Panc1 (cell line): ENCODE results near the gene SBF2. TPM values are rescaled to one million over a fixed set of nuclear protein-coding genes. Genes with fewer than 3 reads are reported as not detected.

Experiments used
- ATAC-seq: fragments of 200-7000 bp; cut with Tn5 transposase; 2 replicates; pipeline ENCODE4 v1.9.1; 2020; ENCODE audit warnings: mild to moderate bottlenecking, moderate library complexity
- BruUV-seq: library from RNA; stranded (reverse); fragments of 400-500 nt; replicated peaks from 2 replicates; lab custom pipeline; 2021; lab: Mats Ljungman, UMichigan
- CTCF ChIA-PET: fragments of 300-600 bp; sonication (Branson Sonifier 250); formaldehyde crosslinking; loops from one replicate; lab custom pipeline; 2022; ENCODE audit warnings: antibody characterized with exemption; lab: Charles Lee
- POLR2A ChIA-PET: fragments of 300-600 bp; sonication (Branson Sonifier 250); formaldehyde crosslinking; loops from one replicate; lab custom pipeline; 2022; ENCODE audit warnings: antibody characterized with exemption; lab: Charles Lee
- DNase-seq: peaks from one replicate; pipeline ENCODE4 v3.0.0-alpha.2; 2010; ENCODE audit warnings: low read depth, low spot score
- H3K27ac ChIP-seq: 2 replicates; pipeline ENCODE4 v1.5.1; 2011; ENCODE audit warnings: mild to moderate bottlenecking, low read length, inconsistent platforms
- H3K27me3 ChIP-seq: fragments of 200-500 bp; sonication (Bioruptor generic); 2 replicates; pipeline ENCODE4 v1.6.0; 2014; ENCODE audit warnings: low read length, inconsistent platforms; ENCODE audit not compliant: control insufficient read depth, insufficient read depth
- H3K36me3 ChIP-seq: fragments of 200-500 bp; sonication (Bioruptor generic); 2 replicates; pipeline ENCODE4 v1.5.1; 2014; ENCODE audit warnings: inconsistent platforms, mild to moderate bottlenecking, low read length, moderate library complexity; ENCODE audit not compliant: control insufficient read depth, insufficient read depth
- H3K4me1 ChIP-seq: 2 replicates; pipeline ENCODE4 v1.5.1; 2011; ENCODE audit warnings: inconsistent platforms, mild to moderate bottlenecking, low read length, moderate library complexity; ENCODE audit not compliant: control insufficient read depth, insufficient read depth
- H3K4me3 ChIP-seq, 2 experiments: 2 replicates each; pipeline ENCODE4 v1.5.1; 2011 to 2012; ENCODE audit warnings: low read depth in 2 of 2, low read length in 2 of 2, mild to moderate bottlenecking in 2 of 2, inconsistent platforms in 1 of 2, moderate library complexity in 1 of 2
- H3K9me3 ChIP-seq: fragments of 200-500 bp; sonication (Bioruptor generic); 2 replicates; pipeline ENCODE4 v1.5.1; 2014; ENCODE audit warnings: low read depth, mild to moderate bottlenecking, inconsistent platforms, low read length, moderate library complexity; ENCODE audit not compliant: control insufficient read depth, insufficient read depth
- POLR2AphosphoS5 ChIP-seq: IDR thresholded peaks from 2 replicates; pipeline ENCODE4 v1.6.1; 2012; ENCODE audit warnings: mild to moderate bottlenecking, low read depth, low read length, moderate library complexity
- SIN3A ChIP-seq: IDR thresholded peaks from 2 replicates; pipeline ENCODE4 v1.6.1; 2012; ENCODE audit warnings: low read depth, mild to moderate bottlenecking, low read length, moderate library complexity, borderline replicate concordance; ENCODE audit not compliant: insufficient read depth
- TCF7L2 ChIP-seq: IDR thresholded peaks from 2 replicates; pipeline ENCODE4 v1.6.1; 2011; ENCODE audit warnings: mild to moderate bottlenecking, low read depth, low read length, inconsistent platforms
- in situ Hi-C: cut with HindIII; loops from 2 replicates; pipeline ENCODE4 v1.10.0; 2016; ENCODE audit warnings: low sequenced_read_pairs, low pct_unique_long_range_greater_than_20kb
- intact Hi-C: fragments of 100-400 bp; cut with micrococcal nuclease; formaldehyde crosslinking; loops from one replicate; pipeline ENCODE4 v1.10.0; 2022; ENCODE audit not compliant: unreplicated experiment
- total RNA-seq: library from RNA; stranded (reverse); gene quantifications from one replicate; pipeline ENCODE4 v1.2.1, GENCODE V29; 2021; ENCODE audit not compliant: unreplicated experiment
- TF ChIP-seq, protein P1 (sequence below), 2 experiments: IDR thresholded peaks; 2 replicates each; pipeline ENCODE4 v1.6.1; 2011 to 2012; ENCODE audit warnings: low read depth in 2 of 2, control low read depth in 1 of 2, low read length in 1 of 2, mild to moderate bottlenecking in 1 of 2, moderate library complexity in 1 of 2; ENCODE audit not compliant: insufficient read depth in 1 of 2
- TF ChIP-seq, protein P2 (sequence below): fragments of 450-650 bp; IDR thresholded peaks from 2 replicates; pipeline ENCODE4 v1.5.1; 2017; ENCODE audit warnings: mild to moderate bottlenecking

Gene SBF2
- total RNA-seq, 1 experiment from 2014 or later: 65.0 TPM

DNA sequence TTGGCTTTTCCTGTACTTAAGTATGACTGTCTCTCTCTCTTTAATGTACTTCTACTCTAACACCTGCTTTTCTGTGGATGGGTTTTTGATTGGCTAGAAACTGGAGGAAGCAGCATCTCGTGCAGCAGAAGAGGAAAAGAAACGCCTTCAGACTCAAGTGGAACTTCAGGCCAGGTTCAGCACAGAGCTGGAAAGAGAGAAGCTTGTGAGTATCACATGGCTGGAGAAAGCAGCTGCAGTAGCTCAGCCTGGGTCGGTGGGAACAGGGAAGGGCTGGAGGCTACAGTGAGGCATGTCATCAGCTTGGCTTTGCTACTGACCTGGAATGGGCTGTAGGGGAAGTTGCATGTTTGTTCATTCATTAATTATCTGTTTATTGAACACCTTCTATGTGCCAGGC lies 555.9 kb downstream of the SBF2 start:
- Histone ChIP-seq H3K27me3 (no peaks in the 10 kb centered on the region), H3K27ac (no peak overlapping the region), H3K4me3 (no peak overlapping the region), H3K4me1 (peaks cover 21% of the 10 kb centered on the region), H3K36me3 (peaks cover 35% of the 10 kb centered on the region), H3K9me3 (peaks cover 22% of the 10 kb centered on the region; the same call in 1 of the 2 replicates)
- no TSS peak for BruUV-seq
- ChIA-PET POLR2A (no interaction called here), CTCF (interaction anchor here (0.5 to 1.6 kb wide), 3 partner anchors 10 to 44 kb away, joined by 3 to 4 read pairs (median 3); no protein-coding TSS in a partner anchor)
- in situ Hi-C loops: no loop called here
- intact Hi-C loops: no loop called here
- DNase-seq: no peak
- peak; percentile 56; the same call in 1 of the 2 replicates for ATAC-seq
- no peak for TF ChIP-seq POLR2AphosphoS5
- no peak for TF ChIP-seq TCF7L2
- TF ChIP-seq SIN3A: no peak
- TF ChIP-seq, protein P1, sequence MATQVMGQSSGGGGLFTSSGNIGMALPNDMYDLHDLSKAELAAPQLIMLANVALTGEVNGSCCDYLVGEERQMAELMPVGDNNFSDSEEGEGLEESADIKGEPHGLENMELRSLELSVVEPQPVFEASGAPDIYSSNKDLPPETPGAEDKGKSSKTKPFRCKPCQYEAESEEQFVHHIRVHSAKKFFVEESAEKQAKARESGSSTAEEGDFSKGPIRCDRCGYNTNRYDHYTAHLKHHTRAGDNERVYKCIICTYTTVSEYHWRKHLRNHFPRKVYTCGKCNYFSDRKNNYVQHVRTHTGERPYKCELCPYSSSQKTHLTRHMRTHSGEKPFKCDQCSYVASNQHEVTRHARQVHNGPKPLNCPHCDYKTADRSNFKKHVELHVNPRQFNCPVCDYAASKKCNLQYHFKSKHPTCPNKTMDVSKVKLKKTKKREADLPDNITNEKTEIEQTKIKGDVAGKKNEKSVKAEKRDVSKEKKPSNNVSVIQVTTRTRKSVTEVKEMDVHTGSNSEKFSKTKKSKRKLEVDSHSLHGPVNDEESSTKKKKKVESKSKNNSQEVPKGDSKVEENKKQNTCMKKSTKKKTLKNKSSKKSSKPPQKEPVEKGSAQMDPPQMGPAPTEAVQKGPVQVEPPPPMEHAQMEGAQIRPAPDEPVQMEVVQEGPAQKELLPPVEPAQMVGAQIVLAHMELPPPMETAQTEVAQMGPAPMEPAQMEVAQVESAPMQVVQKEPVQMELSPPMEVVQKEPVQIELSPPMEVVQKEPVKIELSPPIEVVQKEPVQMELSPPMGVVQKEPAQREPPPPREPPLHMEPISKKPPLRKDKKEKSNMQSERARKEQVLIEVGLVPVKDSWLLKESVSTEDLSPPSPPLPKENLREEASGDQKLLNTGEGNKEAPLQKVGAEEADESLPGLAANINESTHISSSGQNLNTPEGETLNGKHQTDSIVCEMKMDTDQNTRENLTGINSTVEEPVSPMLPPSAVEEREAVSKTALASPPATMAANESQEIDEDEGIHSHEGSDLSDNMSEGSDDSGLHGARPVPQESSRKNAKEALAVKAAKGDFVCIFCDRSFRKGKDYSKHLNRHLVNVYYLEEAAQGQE (IDR thresholded peaks at IDR 0.05; ENCODE audit: insufficient read depth in 1 of 2, low read depth in 2 of 2, low read length in 1 of 2): no peak
- TF ChIP-seq, protein P2, sequence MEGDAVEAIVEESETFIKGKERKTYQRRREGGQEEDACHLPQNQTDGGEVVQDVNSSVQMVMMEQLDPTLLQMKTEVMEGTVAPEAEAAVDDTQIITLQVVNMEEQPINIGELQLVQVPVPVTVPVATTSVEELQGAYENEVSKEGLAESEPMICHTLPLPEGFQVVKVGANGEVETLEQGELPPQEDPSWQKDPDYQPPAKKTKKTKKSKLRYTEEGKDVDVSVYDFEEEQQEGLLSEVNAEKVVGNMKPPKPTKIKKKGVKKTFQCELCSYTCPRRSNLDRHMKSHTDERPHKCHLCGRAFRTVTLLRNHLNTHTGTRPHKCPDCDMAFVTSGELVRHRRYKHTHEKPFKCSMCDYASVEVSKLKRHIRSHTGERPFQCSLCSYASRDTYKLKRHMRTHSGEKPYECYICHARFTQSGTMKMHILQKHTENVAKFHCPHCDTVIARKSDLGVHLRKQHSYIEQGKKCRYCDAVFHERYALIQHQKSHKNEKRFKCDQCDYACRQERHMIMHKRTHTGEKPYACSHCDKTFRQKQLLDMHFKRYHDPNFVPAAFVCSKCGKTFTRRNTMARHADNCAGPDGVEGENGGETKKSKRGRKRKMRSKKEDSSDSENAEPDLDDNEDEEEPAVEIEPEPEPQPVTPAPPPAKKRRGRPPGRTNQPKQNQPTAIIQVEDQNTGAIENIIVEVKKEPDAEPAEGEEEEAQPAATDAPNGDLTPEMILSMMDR: no peak

DNA sequence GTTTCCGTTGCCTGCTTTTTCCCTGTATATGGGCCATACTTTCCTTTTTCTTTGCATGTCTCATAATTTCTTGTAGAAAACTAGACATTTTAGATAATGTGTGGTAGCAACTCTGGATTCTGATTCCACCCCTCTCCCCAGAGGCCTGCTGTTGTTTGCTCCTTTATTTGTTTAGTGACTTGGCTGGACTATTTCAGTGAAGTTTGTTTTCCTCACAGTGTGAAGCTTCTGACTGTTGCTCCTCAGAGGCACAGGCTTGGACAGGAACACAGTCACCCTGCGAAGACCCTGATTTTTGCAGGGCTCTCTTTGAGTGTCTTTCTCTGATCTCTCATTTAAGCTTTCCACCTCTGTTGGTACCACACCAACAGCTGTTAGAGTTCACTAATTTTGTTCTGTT lies 557.7 kb downstream of the SBF2 start:
- BruUV-seq: no TSS peak
- CTCF ChIA-PET: no interaction called here

More for the DNA sequence above, 557.7 kb downstream of the SBF2 start:
- H3K4me3 ChIP-seq: no peak overlapping the region
- POLR2A ChIA-PET: no interaction called here
- in situ Hi-C loops (no loop called here), intact Hi-C loops (no loop called here)
- ATAC-seq (peak; percentile 76; the same call in 1 of the 2 replicates), DNase-seq (no peak)
- TF ChIP-seq, protein P1 (IDR thresholded peaks at IDR 0.05; ENCODE audit: insufficient read depth in 1 of 2, low read depth in 2 of 2, low read length in 1 of 2): no peak
- TF ChIP-seq, protein P2: no peak; the same call in 1 of the 2 replicates
- TF ChIP-seq POLR2AphosphoS5: no peak
- no peak for TF ChIP-seq SIN3A
- TF ChIP-seq TCF7L2: no peak
- peaks cover 49% of the 10 kb centered on the region for H3K36me3 ChIP-seq
- peaks cover 21% of the 10 kb centered on the region for H3K4me1 ChIP-seq
- no peaks in the 10 kb centered on the region for H3K27me3 ChIP-seq
- peak overlapping the region; percentile 67 for H3K27ac ChIP-seq
- H3K9me3 ChIP-seq: peaks cover 22% of the 10 kb centered on the region; the same call in 1 of the 2 replicates
